ENCODE data around the gene CAPRIN2. TPM values are rescaled to one million over a fixed set of nuclear protein-coding genes. Genes with fewer than 3 reads are reported as not detected.

The CAPRIN2 gene
- total and polyA plus RNA-seq, 8 donors = 6.7 to 154 (median 25.7) TPM

GRCh38 chr12:30761730-30762129 is 7.0 kb upstream of the CAPRIN2 start:
- no peak for TF ChIP-seq EP300 (IDR thresholded peaks at IDR 0.05)
- TF ChIP-seq POLR2AphosphoS5 (IDR thresholded peaks at IDR 0.05) = no peak
- no peak for TF ChIP-seq POLR2A (IDR thresholded peaks at IDR 0.05)
- TF ChIP-seq CTCF (IDR thresholded peaks at IDR 0.05) = no peak
- Histone ChIP-seq H3K4me1 (no peaks in the 10 kb centered on the region), H3K27me3 (no peaks in the 10 kb centered on the region), H3K9me3 (no peaks in the 10 kb centered on the region), H3K4me3 (no peak overlapping the region), H3K36me3 (no peaks in the 10 kb centered on the region), H3K27ac (no peak overlapping the region)
- DNase-seq = no peak
- intact Hi-C loops (cut with DNase I; ENCODE audit: low total_unique reads) = no loop called here
- 96 to 100% (median 98%) methylated on average over 2 of the region's 2 CpGs for WGBS, 5 donors

GRCh38 chr12:30757316-30757715 is 2.6 kb upstream of the CAPRIN2 start:
- intact Hi-C loops (cut with DNase I; ENCODE audit: low total_unique reads) = no loop called here

GRCh38 chr12:30756074-30756473 is 1.3 kb upstream of the CAPRIN2 start:
- no peak for DNase-seq
- intact Hi-C loops (cut with DNase I; ENCODE audit: low total_unique reads) = no loop called here
- H3K27ac ChIP-seq = no peak overlapping the region
- no peaks in the 10 kb centered on the region for H3K27me3 ChIP-seq
- H3K4me3 ChIP-seq = no peak overlapping the region
- TF ChIP-seq POLR2AphosphoS5 (IDR thresholded peaks at IDR 0.05) (no peak), POLR2A (IDR thresholded peaks at IDR 0.05) (no peak), CTCF (IDR thresholded peaks at IDR 0.05) (no peak), EP300 (IDR thresholded peaks at IDR 0.05) (no peak)
- WGBS, 5 donors = 84 to 95% (median 91%) methylated on average over 10 of the region's 10 CpGs
- H3K4me1 ChIP-seq = peaks cover 6 to 27% (median 16%) of the 10 kb centered on the region in 4 donors
- H3K36me3 ChIP-seq = no peaks in the 10 kb centered on the region
- H3K9me3 ChIP-seq = no peaks in the 10 kb centered on the region

More at GRCh38 chr12:30757316-30757715, 2.6 kb upstream of the CAPRIN2 start:
- Histone ChIP-seq H3K36me3 (no peaks in the 10 kb centered on the region), H3K4me1 (peaks cover 6 to 24% (median 16%) of the 10 kb centered on the region in 4 donors), H3K27me3 (no peaks in the 10 kb centered on the region), H3K27ac (no peak overlapping the region), H3K4me3 (no peak overlapping the region), H3K9me3 (no peaks in the 10 kb centered on the region)
- DNase-seq = no peak
- WGBS, 5 donors = 66 to 92% (median 71%) methylated on average over 4 of the region's 4 CpGs
- TF ChIP-seq CTCF (IDR thresholded peaks at IDR 0.05) = no peak
- no peak for TF ChIP-seq POLR2A (IDR thresholded peaks at IDR 0.05)
- no peak for TF ChIP-seq EP300 (IDR thresholded peaks at IDR 0.05)
- TF ChIP-seq POLR2AphosphoS5 (IDR thresholded peaks at IDR 0.05) = no peak

- intact Hi-C loops (cut with DNase I; ENCODE audit: low total_unique reads) = no loop called here
- Histone ChIP-seq H3K9me3 (no peaks in the 10 kb centered on the region), H3K36me3 (no peaks in the 10 kb centered on the region), H3K27ac (peak overlapping the region; percentile 79 to 93 (median 89)), H3K27me3 (no peaks in the 10 kb centered on the region), H3K4me1 (peaks cover 6 to 34% (median 17%) of the 10 kb centered on the region in 4 donors), H3K4me3 (peak overlapping the region; percentile 85 to 92 (median 86))
- TF ChIP-seq CTCF (IDR thresholded peaks at IDR 0.05) = no peak
- no peak for TF ChIP-seq EP300 (IDR thresholded peaks at IDR 0.05)
- no peak for TF ChIP-seq POLR2AphosphoS5 (IDR thresholded peaks at IDR 0.05)
- TF ChIP-seq POLR2A (IDR thresholded peaks at IDR 0.05) = no peak
- 8 to 13% (median 10%) methylated on average over 7 of the region's 7 CpGs for WGBS, 5 donors
- no peak for DNase-seq
These were observed 628 bp upstream of the CAPRIN2 start for GRCh38 chr12:30755395-30755762.
